HK-2 (cell line): Measurements from ENCODE around the gene SERINC4.
"Not testable (repeated sequence)": the region's sequence is repeated elsewhere in the genome, so short reads cannot be mapped to it uniquely, and the experiment has no call there.

Experiments
- DNase-seq: peaks from one replicate; pipeline ENCODE4 v3.0.0-alpha.2; 2018; ENCODE audit not compliant: unreplicated experiment

The SERINC4 gene

GRCh38 chr15:43749690-43750345, 50.2 kb downstream of the SERINC4 start:
- DNase-seq: no peak

- no peak for DNase-seq
Observed at GRCh38 chr15:43748376-43748775, 51.6 kb downstream of the SERINC4 start.

GRCh38 chr15:43746903-43747309, 53.1 kb downstream of the SERINC4 start:
- not testable (repeated sequence) for DNase-seq

DNA sequence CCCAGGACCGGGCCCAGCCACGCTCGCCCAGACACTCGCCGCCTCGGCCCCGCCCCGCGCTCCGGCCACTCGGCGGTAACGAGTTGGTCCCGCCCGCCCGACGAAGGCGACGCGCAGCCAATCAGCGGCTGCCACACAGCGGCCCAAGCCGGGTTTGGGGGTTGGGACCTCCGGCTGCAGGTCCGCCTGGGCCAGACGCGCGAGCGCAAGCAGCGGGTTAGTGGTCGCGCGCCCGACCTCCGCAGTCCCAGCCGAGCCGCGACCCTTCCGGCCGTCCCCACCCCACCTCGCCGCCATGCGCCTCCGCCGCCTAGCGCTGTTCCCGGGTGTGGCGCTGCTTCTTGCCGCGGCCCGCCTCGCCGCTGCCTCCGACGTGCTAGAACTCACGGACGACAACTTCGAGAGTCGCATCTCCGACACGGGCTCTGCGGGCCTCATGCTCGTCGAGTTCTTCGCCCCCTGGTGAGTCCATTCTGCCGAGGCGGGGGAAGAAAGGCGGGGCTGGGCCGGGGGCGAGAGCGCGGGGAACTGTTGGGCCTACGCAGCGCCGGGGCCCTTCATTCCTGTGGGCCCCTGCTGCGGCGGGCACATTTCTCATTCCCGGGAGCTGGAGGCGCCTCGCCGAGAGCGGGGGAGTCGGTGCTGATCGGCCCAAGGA, 53.6 kb downstream of the SERINC4 start, which contains the start of gene PDIA3:
PDIA3 (plus strand) TSS at position 194 of the 658 bp plus-strand sequence; CDS start at position 296, 102 bp downstream.
- peak; percentile 89 for DNase-seq
